Measurements from ENCODE around the gene USPL1.
"Not testable (repeated sequence)": the region's sequence is repeated elsewhere in the genome, so short reads cannot be mapped to it uniquely, and the experiment has no call there.

Gene USPL1

GRCh38 chr13:30647824-30648521 lies 30.3 kb downstream of the USPL1 start:
- DNase-seq (ENCODE audit: insufficient read length, low spot score) (no peak), FAIRE-seq (peak; percentile 75)
- no peak for TF ChIP-seq POLR2A (IDR thresholded peaks at IDR 0.05; ENCODE audit: low read depth, low read length)
- TF ChIP-seq PAX5 (IDR thresholded peaks at IDR 0.05; ENCODE audit: insufficient read depth, low read length, severe bottlenecking) = no peak
- TF ChIP-seq TAF1 (IDR thresholded peaks at IDR 0.05; ENCODE audit: low read depth, low read length) = no peak
- TF ChIP-seq SPI1 (IDR thresholded peaks at IDR 0.05; ENCODE audit: low read depth, low read length) = no peak
- no peak for TF ChIP-seq POLR2AphosphoS5 (IDR thresholded peaks at IDR 0.05; ENCODE audit: low read depth, low read length)
- TF ChIP-seq POU2F2 (IDR thresholded peaks at IDR 0.05; ENCODE audit: low read depth, low read length) = no peak

DNA sequence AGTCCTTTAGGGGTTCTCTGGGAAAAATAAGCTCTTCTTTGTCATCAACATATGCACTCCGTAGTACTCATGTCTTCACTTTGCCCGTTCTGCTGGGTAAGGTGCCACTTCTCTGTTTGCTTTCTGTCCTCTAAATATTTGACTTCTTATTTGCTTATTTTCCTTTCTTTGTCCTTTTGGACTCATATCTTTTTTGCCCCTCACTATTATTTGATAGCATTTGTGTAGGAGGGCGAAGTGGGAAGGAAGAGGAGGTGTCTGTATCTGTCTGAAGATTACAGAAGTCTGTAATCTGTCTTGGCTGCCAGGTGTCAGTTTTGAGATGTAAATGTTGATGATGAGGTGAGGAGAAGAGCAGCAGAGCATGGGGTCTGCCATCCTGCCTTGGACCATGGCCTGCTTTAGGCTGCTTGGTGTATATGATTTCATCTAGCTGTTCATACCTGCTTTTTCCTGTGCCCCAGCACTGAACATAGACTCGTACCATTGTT lies 30.8 kb downstream of the USPL1 start:
- FAIRE-seq = peak; percentile 76
- TF ChIP-seq POLR2AphosphoS5 (IDR thresholded peaks at IDR 0.05; ENCODE audit: low read depth, low read length) (no peak), SPI1 (IDR thresholded peaks at IDR 0.05; ENCODE audit: low read depth, low read length) (no peak), POLR2A (IDR thresholded peaks at IDR 0.05; ENCODE audit: low read depth, low read length) (no peak), PAX5 (IDR thresholded peaks at IDR 0.05; ENCODE audit: insufficient read depth, low read length, severe bottlenecking) (no peak), TAF1 (IDR thresholded peaks at IDR 0.05; ENCODE audit: low read depth, low read length) (no peak), POU2F2 (IDR thresholded peaks at IDR 0.05; ENCODE audit: low read depth, low read length) (no peak)
- no peak for DNase-seq (ENCODE audit: insufficient read length, low spot score)

GRCh38 chr13:30651648-30652047 lies 33.9 kb downstream of the USPL1 start:
- FAIRE-seq = not testable (repeated sequence)

GRCh38 chr13:30652746-30653386 lies 35.1 kb downstream of the USPL1 start:
- FAIRE-seq = peak; percentile 55
- TF ChIP-seq SPI1 (IDR thresholded peaks at IDR 0.05; ENCODE audit: low read depth, low read length) = no peak
- TF ChIP-seq POU2F2 (IDR thresholded peaks at IDR 0.05; ENCODE audit: low read depth, low read length) = no peak
- no peak for TF ChIP-seq TAF1 (IDR thresholded peaks at IDR 0.05; ENCODE audit: low read depth, low read length)
- no peak for TF ChIP-seq PAX5 (IDR thresholded peaks at IDR 0.05; ENCODE audit: insufficient read depth, low read length, severe bottlenecking)
- no peak for DNase-seq (ENCODE audit: insufficient read length, low spot score)

More at GRCh38 chr13:30651648-30652047, 33.9 kb downstream of the USPL1 start:
- not testable (repeated sequence) for DNase-seq (ENCODE audit: insufficient read length, low spot score)

GRCh38 chr13:30654430-30654829 lies 36.7 kb downstream of the USPL1 start:
- peak; percentile 70 for FAIRE-seq
- DNase-seq (ENCODE audit: insufficient read length, low spot score) = no peak
- TF ChIP-seq POLR2A (IDR thresholded peaks at IDR 0.05; ENCODE audit: low read depth, low read length) (no peak), PAX5 (IDR thresholded peaks at IDR 0.05; ENCODE audit: insufficient read depth, low read length, severe bottlenecking) (no peak), POLR2AphosphoS5 (IDR thresholded peaks at IDR 0.05; ENCODE audit: low read depth, low read length) (no peak), POU2F2 (IDR thresholded peaks at IDR 0.05; ENCODE audit: low read depth, low read length) (no peak), SPI1 (IDR thresholded peaks at IDR 0.05; ENCODE audit: low read depth, low read length) (no peak), TAF1 (IDR thresholded peaks at IDR 0.05; ENCODE audit: low read depth, low read length) (no peak)

DNA sequence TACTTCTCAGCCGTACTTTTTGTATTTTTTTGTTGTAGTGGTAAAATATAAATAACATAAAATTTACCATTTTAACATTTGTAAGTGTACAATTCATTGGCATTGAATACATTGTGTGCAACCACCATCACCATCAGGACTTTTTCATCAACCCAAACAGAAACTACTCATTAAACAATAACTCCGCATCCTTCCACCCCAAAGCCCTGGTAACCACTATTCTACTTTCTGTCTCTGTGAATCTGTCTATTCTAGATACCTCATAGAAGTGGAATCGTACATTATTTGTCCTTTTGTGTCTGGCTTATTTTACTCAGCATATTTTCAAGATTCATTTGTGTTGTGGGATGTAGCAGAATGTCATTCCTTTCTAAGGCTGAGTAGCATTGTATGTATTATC lies 38.5 kb downstream of the USPL1 start:
- FAIRE-seq (no peak), DNase-seq (ENCODE audit: insufficient read length, low spot score) (no peak)
- TF ChIP-seq PAX5 (IDR thresholded peaks at IDR 0.05; ENCODE audit: insufficient read depth, low read length, severe bottlenecking) = no peak
- no peak for TF ChIP-seq SPI1 (IDR thresholded peaks at IDR 0.05; ENCODE audit: low read depth, low read length)
- TF ChIP-seq POLR2A (IDR thresholded peaks at IDR 0.05; ENCODE audit: low read depth, low read length) = no peak
- TF ChIP-seq TAF1 (IDR thresholded peaks at IDR 0.05; ENCODE audit: low read depth, low read length) = no peak
- no peak for TF ChIP-seq POLR2AphosphoS5 (IDR thresholded peaks at IDR 0.05; ENCODE audit: low read depth, low read length)
- TF ChIP-seq POU2F2 (IDR thresholded peaks at IDR 0.05; ENCODE audit: low read depth, low read length) = no peak

DNA sequence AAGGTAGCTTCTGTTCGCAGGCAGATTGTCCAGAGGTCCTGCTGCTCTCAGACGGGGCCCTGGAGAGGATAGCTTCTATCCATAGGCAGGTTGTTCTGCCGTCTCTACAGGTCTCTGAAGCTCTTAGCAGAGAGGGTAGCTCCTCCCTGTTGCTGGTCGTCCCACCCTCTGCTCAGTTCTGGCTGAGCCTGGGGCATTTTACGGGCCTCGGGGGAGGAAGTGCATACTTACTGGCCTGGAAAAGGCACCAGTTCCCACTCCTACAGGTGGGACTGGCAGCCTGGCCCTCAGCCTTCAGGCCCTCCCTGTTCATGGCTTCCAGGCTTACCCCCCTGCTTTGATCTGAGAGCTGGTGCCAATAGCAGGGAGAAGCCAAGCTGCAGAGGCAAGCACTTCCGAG lies 42.3 kb downstream of the USPL1 start:
- TF ChIP-seq SPI1 (IDR thresholded peaks at IDR 0.05; ENCODE audit: low read depth, low read length) (peak; percentile 43), POLR2AphosphoS5 (IDR thresholded peaks at IDR 0.05; ENCODE audit: low read depth, low read length) (peak; percentile 38; the same call in 1 of the 2 replicates), PAX5 (IDR thresholded peaks at IDR 0.05; ENCODE audit: insufficient read depth, low read length, severe bottlenecking) (no peak)
- DNase-seq (ENCODE audit: insufficient read length, low spot score) (no peak), FAIRE-seq (no peak)

DNA sequence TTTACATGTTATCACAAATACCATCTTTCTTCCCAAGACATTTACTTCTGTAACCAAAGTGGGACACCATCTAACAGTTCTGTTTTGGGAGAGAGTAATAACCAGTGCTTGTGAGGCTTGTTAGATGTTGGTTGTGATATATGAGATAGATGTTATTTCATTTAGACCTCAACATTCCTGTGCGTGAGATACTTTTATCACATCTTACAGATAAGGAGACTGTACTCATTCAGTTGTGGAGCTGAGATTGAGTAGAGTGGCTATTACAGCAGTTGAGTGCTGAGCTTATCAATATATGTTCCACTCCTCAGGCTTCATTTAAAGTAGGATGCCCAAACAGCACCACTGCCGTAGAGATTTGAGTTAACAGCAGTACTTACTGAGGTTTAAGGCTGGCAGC lies 43.1 kb downstream of the USPL1 start:
- no peak for DNase-seq (ENCODE audit: insufficient read length, low spot score)
- TF ChIP-seq PAX5 (IDR thresholded peaks at IDR 0.05; ENCODE audit: insufficient read depth, low read length, severe bottlenecking) = no peak
- TF ChIP-seq POLR2A (IDR thresholded peaks at IDR 0.05; ENCODE audit: low read depth, low read length) = no peak
- TF ChIP-seq SPI1 (IDR thresholded peaks at IDR 0.05; ENCODE audit: low read depth, low read length) = no peak
- no peak for TF ChIP-seq POU2F2 (IDR thresholded peaks at IDR 0.05; ENCODE audit: low read depth, low read length)
- no peak for TF ChIP-seq POLR2AphosphoS5 (IDR thresholded peaks at IDR 0.05; ENCODE audit: low read depth, low read length)
- no peak for TF ChIP-seq TAF1 (IDR thresholded peaks at IDR 0.05; ENCODE audit: low read depth, low read length)
- FAIRE-seq = peak; percentile 13

- TF ChIP-seq POU2F2 (IDR thresholded peaks at IDR 0.05; ENCODE audit: low read depth, low read length) = no peak
- no peak for TF ChIP-seq SPI1 (IDR thresholded peaks at IDR 0.05; ENCODE audit: low read depth, low read length)
- no peak for TF ChIP-seq POLR2AphosphoS5 (IDR thresholded peaks at IDR 0.05; ENCODE audit: low read depth, low read length)
- TF ChIP-seq TAF1 (IDR thresholded peaks at IDR 0.05; ENCODE audit: low read depth, low read length) = no peak
- no peak for TF ChIP-seq POLR2A (IDR thresholded peaks at IDR 0.05; ENCODE audit: low read depth, low read length)
- no peak for TF ChIP-seq PAX5 (IDR thresholded peaks at IDR 0.05; ENCODE audit: insufficient read depth, low read length, severe bottlenecking)
- peak; percentile 20 for FAIRE-seq
- no peak for DNase-seq (ENCODE audit: insufficient read length, low spot score)
These were observed 47.1 kb downstream of the USPL1 start for GRCh38 chr13:30664689-30665275.
